HG03342 (cell line): ENCODE measurements around the gene PROCR.
"Not testable (repeated sequence)": the region's sequence is repeated elsewhere in the genome, so short reads cannot be mapped to it uniquely, and the experiment has no call there.

ENCODE experiments used
- ATAC-seq: cut with Tn5 transposase; IDR thresholded peaks from one replicate; pipeline ENCODE4 v1.9.1; 2021; ENCODE audit warnings: mild to moderate bottlenecking, moderate library complexity; ENCODE audit not compliant: unreplicated experiment

PROCR gene

GRCh38 chr20:35171753-35172433 lies at the start of gene PROCR:
PROCR (plus strand) TSS chr20:35172072; CDS start chr20:35172155, 83 bp downstream.
- ATAC-seq = no peak

DNA sequence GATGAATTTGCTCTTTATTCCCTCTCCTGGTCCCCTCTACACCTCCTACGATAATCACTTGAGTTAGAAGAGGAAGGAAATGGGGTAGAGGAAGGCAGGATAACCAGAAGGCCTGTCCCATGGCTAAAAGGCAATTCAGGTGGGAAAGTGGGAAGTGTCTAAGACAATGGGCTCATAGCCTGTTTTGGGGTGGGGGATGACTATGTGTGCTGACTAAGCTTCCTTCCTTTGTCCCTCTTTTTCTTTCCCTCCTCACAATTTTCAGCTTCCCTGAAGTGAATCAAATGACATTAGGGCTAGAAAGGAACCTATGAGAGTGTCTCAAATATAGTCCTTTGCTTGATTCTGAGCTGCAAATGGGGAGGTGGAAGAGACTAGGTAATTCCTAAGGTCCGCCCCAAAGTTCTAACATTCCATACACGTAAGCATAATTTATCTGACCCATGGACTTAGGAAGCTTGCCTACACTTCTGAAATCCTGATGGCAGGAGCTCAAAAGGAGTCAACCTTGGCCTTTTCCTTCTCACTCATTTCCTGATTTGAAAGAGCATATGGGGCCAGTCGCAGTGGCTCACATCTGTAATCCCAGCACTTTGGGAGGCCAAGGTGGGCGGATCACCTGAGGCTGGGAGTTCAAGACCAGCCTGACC lies 49.0 kb upstream of the PROCR start:
- ATAC-seq = no peak

DNA sequence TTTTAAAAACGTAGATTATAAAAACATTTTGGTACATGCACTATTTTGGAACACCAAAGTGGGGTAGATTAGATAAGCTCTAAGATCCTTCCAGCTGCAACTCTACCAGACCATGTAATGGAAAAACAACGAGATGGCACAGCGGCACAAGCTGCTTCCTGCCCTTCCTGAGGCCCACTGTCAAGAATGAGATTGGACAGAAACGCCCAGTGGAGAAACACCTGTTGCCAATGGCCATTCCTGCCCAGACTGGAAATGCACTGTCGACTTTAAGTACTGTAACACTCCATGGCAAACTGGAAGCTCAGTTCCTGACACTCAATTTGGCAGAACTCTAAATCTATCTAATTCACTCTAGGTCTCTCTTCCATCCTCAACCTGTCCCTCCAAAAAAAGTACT lies 46.1 kb upstream of the PROCR start:
- no peak for ATAC-seq

- no peak for ATAC-seq
Measured at GRCh38 chr20:35129647-35130069, 42.2 kb upstream of the PROCR start.

GRCh38 chr20:35131934-35132333 lies 39.9 kb upstream of the PROCR start:
- ATAC-seq = no peak

DNA sequence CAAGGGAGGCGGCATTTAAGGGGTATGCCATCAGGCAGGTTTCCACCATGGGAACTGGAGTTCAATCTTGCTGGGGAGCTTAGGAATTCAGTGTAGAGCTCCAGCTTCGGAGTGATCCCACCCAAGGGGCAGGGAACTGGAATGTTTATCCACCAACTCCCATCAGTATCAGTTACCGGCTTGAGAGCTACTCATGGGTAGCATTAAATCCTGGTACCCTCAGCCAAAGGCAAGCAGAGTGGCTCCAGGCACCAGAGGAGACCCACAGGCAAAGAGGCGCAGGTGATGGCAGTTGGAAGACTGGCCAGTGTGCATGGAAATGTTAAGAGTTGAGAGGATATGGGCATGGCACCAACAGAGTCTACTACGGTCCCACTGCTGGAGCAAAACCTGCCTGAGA lies 38.8 kb upstream of the PROCR start:
- no peak for ATAC-seq

- ATAC-seq = no peak
Measured at GRCh38 chr20:35133735-35134134, 38.1 kb upstream of the PROCR start.

DNA sequence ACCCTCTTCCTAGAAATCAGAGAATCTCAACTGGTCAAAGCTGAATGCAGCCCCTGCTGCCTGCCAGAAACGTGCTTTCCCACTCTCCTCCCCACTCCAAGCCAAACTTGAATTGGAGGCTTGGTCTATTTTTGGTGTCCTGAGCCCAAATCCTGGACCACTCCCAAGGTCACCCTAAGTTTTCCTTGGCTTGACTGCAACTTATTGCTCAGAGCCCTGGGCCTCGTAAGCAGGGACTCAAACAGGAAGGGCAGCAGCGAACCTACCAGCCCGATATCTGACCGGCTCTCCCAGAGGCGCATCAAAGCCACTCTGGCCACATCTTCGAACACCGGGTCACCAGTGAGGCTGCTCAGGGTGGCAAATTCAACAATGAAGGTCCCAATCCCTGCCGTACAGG lies 37.4 kb upstream of the PROCR start:
- no peak for ATAC-seq

- ATAC-seq = no peak
Measured at GRCh38 chr20:35134880-35135279, 37.0 kb upstream of the PROCR start.

DNA sequence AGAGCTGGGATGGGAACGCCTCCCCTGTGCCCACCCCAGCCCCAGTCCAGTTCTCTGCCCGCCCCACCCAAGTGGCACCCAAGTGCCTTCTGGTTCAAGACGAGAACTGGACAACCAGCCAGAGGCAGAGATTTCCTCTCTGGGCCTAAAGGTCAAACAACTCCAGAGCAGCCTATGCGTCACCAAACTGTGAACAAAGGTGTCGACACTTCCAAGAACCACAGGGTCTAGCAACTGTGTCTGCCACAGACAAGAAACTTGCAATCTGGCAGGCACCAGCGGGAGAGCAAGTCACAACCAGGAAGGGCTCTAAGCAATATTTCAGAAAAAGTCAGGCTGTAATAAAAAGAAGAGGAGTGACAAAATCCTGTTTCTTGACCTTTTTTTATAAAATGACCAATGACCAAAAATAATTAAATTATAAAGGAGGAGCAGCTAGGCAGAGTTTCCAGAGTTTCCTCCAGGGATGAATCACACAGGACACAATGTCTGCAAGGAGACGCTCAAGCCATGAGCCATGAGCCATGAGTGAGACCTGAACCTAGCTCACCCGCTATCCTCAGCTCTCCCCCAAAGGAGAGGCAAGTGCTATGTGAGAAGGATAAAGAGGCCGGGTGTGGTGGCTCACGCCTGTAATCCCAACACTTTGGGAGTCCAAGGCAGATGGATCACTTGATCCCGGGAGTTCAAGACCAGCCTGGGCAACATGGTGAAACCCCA lies 35.8 kb upstream of the PROCR start:
- no peak for ATAC-seq

- ATAC-seq = no peak
Measured at GRCh38 chr20:35144694-35145093, 27.2 kb upstream of the PROCR start.

GRCh38 chr20:35145141-35145564 lies 26.7 kb upstream of the PROCR start:
- ATAC-seq = no peak

DNA sequence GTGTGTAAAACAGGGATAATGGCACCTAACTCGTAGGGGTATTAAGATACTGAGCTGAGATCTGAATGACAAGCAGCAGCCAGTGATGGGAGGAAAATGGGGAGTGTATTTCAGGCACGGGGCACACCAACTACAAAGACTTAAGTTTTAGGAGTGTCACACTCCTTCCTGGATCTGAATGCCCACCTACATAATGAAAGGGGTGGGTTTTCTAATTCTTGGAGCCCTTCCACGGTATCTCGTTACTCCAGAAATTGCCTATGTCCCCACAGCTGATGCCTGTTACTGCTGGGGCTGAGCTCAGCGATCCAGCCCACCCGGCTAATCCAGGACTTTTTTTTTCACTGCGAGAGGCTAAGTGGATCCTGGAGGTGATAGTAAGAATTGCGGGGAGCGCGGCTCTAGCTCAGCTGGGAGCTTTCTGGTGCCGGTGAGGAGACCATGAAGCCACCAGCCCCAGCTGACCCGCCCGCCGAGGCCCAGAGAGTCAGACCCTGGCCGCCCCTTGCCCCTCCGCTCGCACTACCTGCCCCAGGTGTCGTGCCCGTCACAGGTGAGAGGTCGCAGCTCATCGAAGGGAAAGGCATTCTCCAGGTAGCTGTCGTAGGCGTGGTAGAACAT lies 25.5 kb upstream of the PROCR start:
- peak; percentile 7 for ATAC-seq

DNA sequence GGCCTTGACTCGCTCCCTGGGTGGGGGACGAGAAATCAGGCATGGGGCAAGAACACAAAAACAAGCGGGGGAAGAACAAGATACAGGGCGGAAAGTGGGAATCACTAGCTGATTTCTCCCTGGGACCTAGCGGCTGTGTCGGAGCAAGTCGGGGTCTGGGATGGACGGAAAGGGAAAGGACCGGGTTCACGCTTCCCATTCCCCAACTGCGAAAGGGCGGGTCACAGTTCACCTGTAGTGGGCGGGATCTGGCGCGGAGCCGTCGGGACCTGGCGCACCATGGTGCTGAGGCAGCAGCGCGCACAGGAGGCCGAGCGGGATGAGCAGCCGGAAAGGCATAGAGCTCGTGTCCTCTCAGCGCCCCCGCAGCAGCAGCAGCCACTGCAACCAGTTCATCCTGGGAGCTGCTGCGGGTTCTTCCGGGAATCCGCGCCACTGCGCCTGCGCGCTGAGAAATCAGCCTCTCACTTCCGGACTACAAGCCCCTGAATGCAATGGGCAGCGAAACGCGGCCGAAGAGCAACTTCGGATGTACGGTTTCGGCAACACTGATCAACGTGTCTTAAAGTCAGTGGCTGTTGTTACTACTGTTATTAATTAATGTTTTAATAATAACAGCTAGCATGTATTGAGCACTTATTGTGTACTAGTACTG lies 24.8 kb upstream of the PROCR start, which contains the start of gene EDEM2:
Gene EDEM2, minus strand, starts transcription at position 417 of the 655 bp plus-strand sequence. Its CDS starts 78 bp downstream, at position 339.
- ATAC-seq = peak; percentile 80

- peak; percentile 14 for ATAC-seq
Measured at GRCh38 chr20:35147575-35148071, 24.2 kb upstream of the PROCR start.

DNA sequence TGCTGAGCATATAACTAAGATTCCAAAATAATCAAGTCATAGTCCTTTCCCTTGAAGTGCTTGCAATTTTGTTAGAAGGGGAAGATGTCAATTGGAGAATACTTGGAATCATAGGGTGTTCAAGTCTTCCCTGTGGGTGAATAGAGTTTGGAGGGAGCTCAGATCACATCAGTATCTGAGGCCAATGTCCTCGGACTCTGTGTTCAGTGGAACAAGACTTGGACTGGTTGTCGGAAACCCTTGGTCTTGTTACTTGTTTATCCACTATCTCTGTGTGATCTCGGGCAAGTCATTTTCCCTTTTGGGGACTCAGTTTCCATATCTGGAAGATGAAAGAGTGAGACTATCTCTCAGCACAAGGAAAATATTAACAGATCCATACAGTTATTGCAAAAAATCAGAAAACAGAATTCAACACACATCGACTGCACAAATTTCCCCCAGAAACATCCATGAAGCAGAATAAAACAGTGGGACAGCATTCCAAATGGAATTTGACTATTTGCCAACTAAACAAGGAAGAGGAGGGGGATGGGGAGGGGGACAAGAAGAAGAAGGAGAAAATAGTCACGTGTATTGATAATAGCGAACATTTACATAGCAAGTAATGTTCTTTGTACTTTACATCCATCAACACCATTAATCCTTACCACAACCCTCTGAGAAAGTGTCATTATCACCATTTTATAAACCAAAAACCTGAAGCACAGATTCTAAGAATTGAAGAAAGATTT lies 20.9 kb upstream of the PROCR start:
- ATAC-seq = no peak

DNA sequence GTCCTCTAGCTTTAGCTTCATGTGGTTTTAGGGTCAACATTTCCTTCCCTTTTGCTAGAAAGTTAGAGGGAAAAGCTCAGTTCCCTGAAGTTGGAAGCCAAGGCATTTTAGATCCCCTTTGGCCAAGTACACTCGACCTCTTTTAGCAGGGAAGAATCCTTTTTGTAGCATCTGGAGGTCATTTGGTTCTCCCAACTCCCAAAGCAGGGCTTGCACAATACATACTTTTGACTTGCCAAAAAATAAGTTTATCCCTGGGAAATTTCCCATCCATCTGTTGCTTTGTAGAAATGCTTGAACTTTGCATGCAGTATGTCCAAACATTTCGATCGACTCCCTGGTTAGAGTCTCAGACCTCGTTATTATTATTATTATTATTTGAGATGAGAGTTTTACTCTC lies 20.1 kb upstream of the PROCR start:
- no peak for ATAC-seq

DNA sequence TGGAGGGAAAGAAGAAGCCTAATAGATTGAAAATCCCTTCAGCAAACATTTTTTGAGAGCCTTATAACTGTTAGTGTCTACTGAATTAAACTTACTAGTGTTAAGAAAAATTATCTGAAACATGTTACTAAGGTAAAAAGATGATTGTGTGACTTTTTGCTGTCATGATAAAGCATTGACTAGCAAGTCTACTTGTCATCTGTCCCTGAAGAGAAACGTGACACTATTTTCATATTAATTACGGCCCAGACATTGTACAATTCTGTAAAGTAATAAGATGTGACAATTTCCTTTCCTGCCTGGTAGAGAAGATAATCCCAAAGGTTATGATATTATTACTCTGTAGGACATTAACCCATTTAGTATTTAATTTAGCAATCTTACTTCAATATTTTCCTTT lies 15.9 kb upstream of the PROCR start:
- no peak for ATAC-seq

- ATAC-seq = no peak
Measured at GRCh38 chr20:35156978-35157377, 14.9 kb upstream of the PROCR start.

DNA sequence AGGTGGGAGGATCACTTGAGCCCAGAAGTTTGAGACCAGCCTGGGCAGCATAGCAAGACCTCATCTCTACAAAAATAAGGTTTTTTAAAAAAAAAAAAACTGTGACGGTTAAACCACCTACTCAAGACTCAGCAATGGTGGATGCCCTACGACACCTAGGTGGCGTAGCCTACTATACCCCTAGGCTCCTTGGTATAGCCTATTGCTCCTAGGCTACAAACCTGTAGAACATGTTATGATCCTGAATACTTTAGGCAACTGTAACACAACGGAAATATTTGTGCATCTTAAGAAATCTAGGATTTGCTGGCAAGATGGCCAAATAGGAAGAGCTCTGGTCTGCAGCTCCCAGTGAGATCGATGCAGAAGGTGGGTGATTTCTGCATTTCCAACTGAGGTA lies 11.5 kb upstream of the PROCR start:
- not testable (repeated sequence) for ATAC-seq
